Measurements from ENCODE around the gene GAP43. TPM values are rescaled to one million over a fixed set of nuclear protein-coding genes. Genes with fewer than 3 reads are reported as not detected.

Gene GAP43
- total RNA-seq, 1 experiment from 2014 or later: not detected

DNA sequence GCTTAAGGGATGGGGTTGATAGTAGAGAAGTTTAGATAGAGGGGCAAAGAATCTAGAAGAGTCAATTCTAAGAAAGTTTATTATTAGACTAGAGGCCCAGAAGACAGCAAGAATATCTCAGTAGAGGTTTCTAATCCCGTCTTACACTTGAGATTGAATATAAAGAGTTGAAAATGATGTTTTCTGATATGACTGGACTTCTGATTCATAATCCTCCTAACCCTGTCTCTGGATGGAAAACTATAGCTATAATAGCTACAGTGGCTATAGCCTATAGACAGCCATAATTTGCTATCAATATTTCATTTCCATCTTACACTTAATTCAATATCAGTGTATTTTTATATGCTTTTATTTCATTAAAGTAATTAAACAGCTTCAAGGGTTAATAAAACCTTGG lies 60.0 kb downstream of the GAP43 start:
- in situ Hi-C loops (cut with HindIII; ENCODE audit: low pct_unique_long_range_greater_than_20kb, low sequenced_read_pairs): no loop called here
- no peak for DNase-seq (ENCODE audit: low read depth, low spot score)

GRCh38 chr3:115683773-115684172 lies 60.5 kb downstream of the GAP43 start:
- DNase-seq (ENCODE audit: low read depth, low spot score): no peak
- in situ Hi-C loops (cut with HindIII; ENCODE audit: low pct_unique_long_range_greater_than_20kb, low sequenced_read_pairs): no loop called here

GRCh38 chr3:115685097-115685496 lies 61.8 kb downstream of the GAP43 start:
- in situ Hi-C loops (cut with HindIII; ENCODE audit: low pct_unique_long_range_greater_than_20kb, low sequenced_read_pairs): no loop called here
- DNase-seq (ENCODE audit: low read depth, low spot score): no peak

DNA sequence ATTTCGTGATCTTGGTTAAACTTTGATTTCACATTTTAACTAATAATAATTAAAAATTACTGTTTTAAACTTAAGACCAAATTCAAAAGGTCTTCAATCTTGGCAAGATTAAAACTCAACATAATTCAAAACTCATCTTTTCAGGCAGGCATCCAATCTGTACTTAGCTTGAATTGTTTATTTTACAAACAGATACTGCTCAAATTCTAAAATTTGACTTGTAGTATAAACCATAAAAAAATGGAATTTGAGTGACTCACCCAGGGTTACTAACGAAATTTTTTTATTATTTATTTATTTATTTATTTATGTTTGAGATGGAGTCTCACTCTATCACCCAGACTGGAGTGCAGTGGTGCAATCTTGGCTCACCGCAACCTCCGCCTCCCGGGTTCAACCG lies 64.4 kb downstream of the GAP43 start:
- in situ Hi-C loops (cut with HindIII; ENCODE audit: low pct_unique_long_range_greater_than_20kb, low sequenced_read_pairs): no loop called here
- DNase-seq (ENCODE audit: low read depth, low spot score): no peak

GRCh38 chr3:115688418-115688817 lies 65.1 kb downstream of the GAP43 start:
- in situ Hi-C loops (cut with HindIII; ENCODE audit: low pct_unique_long_range_greater_than_20kb, low sequenced_read_pairs): no loop called here

DNA sequence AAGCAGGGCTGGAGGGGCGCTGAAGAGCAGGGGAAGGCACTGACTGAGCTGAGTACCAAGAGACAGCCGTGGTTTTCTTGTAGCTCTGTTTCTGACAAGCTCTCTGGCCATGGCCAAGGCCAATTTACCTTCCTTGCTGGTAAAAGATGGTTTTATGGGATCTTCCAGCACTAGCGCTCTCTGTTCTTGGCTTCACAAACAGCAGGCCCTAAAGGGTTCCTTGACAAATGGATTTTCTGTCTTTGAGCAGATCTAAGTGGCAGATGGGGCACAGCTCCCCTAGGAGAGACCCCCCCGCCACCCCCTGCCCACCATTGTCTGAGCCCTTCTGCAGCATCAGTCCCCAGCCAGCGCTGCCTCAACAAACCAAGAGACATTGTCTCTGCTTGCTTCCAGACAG lies 66.6 kb downstream of the GAP43 start:
- DNase-seq (ENCODE audit: low read depth, low spot score): no peak
- in situ Hi-C loops (cut with HindIII; ENCODE audit: low pct_unique_long_range_greater_than_20kb, low sequenced_read_pairs): no loop called here

More at GRCh38 chr3:115688418-115688817, 65.1 kb downstream of the GAP43 start:
- no peak for DNase-seq (ENCODE audit: low read depth, low spot score)

DNA sequence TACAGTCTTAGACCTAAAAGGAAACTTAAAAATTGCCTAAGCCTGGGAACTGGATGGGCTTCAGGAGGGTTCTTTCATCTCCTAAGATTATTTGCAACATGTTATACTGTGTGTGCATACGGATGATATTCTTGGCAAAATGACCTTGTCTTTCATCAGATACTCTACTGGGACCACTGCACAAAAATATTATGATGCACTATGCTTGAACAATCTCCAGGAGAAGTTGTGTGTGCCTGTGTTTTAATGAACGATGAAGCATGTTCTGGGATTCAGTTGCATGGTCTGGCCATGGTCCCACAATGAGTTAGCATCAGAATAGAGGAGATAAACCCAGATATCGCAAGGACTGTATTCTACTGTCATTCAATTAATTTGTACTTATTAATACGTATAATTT lies 68.7 kb downstream of the GAP43 start:
- in situ Hi-C loops (cut with HindIII; ENCODE audit: low pct_unique_long_range_greater_than_20kb, low sequenced_read_pairs): no loop called here
- DNase-seq (ENCODE audit: low read depth, low spot score): no peak

DNA sequence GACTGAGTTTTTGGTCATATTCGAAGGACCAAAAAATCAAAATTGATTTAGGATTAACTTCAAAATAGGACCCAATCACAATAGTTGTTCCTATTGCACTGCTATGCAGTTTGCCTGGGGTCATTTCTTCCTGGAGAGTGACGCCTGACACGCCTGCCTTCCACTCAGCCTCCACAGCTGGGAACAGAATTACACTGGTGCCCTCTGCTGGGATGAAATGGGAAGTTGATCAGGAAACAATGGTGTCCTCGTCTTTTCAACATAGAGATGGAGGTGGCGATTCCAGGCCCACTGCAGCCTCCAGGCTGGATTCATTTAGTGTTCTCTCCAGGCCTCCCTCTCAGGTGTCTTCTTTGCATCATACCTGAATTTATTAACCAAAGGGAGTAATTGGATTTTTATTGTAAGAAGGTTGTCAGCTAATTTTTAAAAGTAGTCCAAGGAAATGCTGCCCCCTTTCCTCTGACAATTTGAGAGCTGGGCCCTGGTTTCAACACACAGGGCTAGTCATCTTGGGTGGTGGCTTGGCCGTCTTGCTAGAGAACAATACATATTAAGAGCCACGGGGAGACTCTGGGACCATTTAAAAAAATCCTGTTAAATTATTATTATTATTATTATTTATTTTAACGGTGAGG lies 69.7 kb downstream of the GAP43 start:
- in situ Hi-C loops (cut with HindIII; ENCODE audit: low pct_unique_long_range_greater_than_20kb, low sequenced_read_pairs): no loop called here
- DNase-seq (ENCODE audit: low read depth, low spot score): peak; percentile 91

DNA sequence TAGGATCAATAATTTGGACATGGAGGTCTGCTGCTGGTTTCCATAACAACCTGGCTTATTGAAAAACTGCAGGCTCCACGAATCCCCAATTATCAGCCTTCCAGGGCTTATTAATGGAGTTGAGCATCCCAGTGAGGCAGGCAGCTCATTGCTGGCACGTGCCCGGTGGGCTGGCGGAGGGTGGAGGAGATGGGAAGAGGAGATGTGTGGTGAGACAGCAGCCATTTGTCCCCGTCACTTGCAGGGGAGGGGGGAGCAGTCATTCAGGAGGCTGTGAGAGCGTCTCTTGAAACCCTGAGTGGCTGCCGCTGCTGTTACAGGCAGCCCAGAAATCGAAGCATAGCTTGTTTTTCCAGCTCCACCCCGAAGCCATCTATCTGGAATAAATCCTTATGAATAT lies 70.6 kb downstream of the GAP43 start:
- no peak for DNase-seq (ENCODE audit: low read depth, low spot score)
- in situ Hi-C loops (cut with HindIII; ENCODE audit: low pct_unique_long_range_greater_than_20kb, low sequenced_read_pairs): no loop called here

- DNase-seq (ENCODE audit: low read depth, low spot score): no peak
- in situ Hi-C loops (cut with HindIII; ENCODE audit: low pct_unique_long_range_greater_than_20kb, low sequenced_read_pairs): no loop called here
Observed at GRCh38 chr3:115695090-115695489, 71.8 kb downstream of the GAP43 start.

- DNase-seq (ENCODE audit: low read depth, low spot score): no peak
- in situ Hi-C loops (cut with HindIII; ENCODE audit: low pct_unique_long_range_greater_than_20kb, low sequenced_read_pairs): no loop called here
Observed at GRCh38 chr3:115697263-115698053, 74.1 kb downstream of the GAP43 start.

DNA sequence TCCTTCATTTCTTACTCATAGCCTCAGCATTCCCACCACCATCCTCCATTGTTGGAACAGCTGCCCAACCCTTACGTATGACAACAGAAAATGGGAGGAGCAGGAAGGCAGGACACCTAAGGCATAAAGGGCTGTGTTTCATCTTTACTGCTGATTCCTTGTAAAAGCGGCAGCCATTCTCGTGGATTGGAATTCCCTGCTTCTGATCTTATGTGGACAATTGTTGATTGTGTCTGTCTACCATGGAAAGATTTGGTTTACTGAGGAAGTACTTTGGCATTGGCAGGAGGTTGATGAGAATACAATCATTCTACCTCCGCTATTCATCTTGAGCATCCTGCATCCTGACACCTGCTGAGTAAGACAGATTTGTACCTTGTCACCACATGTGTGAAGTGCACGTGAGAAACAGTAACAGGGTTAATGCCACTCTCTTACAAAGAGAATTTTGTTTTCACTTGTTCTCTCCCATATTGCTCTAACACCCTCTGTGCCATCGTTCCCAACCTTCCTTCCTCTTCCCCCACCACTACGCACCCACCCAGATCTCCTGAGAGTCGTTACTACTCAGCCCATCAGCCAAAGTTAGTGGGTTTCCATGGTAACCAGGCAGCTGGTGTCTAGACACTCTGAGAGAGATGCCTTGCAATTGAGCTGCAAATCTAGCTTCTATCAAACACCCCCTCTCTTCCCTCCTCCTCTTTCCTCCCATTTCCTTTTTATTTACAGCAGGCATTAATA lies 75.7 kb downstream of the GAP43 start:
- in situ Hi-C loops (cut with HindIII; ENCODE audit: low pct_unique_long_range_greater_than_20kb, low sequenced_read_pairs): no loop called here
- DNase-seq (ENCODE audit: low read depth, low spot score): no peak

GRCh38 chr3:115699706-115700105 lies 76.4 kb downstream of the GAP43 start:
- in situ Hi-C loops (cut with HindIII; ENCODE audit: low pct_unique_long_range_greater_than_20kb, low sequenced_read_pairs): no loop called here
- no peak for DNase-seq (ENCODE audit: low read depth, low spot score)

DNA sequence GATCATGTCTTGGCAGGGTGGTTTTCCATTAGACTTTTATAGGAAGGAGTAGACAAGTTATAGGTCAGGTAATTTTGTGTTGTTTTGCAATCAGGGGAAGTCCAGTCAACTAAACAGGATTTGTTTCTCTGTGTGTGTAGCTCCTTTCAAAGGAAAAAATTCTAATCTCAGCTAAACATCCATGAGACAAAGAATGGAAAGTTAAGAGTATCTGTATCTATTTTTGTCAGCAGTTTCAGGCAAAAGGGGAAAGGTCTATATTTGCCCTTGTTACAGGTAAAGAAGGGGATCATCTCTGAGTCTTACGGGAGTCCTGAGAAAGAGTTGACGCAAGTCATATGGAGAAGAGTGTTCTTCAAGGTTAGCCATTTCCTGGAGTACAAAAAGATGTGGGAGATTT lies 79.3 kb downstream of the GAP43 start:
- in situ Hi-C loops (cut with HindIII; ENCODE audit: low pct_unique_long_range_greater_than_20kb, low sequenced_read_pairs): no loop called here
- DNase-seq (ENCODE audit: low read depth, low spot score): no peak

DNA sequence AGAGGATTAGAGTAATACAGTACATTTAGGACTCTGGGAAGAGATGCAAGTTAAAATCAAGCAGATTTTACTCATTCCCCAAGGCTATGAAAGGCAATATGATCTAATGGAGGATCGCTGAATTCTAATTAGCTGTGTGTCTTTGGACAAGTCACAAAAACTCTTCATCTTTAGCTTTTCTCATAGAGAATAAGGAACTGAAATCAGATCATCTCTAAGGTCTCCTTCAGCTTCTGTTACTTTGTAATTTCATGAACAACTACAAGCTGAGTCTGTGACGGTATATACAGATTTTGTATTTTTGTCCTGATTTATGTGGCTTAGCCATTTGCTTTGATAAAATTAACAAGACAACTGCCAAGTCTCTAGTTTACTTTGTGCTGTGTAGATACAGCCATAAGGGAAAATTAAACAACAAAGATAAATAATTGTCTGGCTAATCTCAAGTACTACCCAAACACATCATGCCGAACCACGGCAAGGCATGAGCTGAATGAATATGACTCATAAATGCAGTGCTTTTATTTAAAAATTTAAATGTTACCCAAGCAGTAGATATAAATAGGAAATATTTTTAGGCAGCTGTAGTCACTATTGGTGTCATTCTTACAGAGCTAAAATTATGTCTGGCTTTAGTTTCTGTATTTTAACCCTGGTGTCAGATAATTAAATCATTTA lies 81.5 kb downstream of the GAP43 start:
- in situ Hi-C loops (cut with HindIII; ENCODE audit: low pct_unique_long_range_greater_than_20kb, low sequenced_read_pairs): no loop called here
- DNase-seq (ENCODE audit: low read depth, low spot score): no peak

GRCh38 chr3:115706311-115706829 lies 83.1 kb downstream of the GAP43 start:
- in situ Hi-C loops (cut with HindIII; ENCODE audit: low pct_unique_long_range_greater_than_20kb, low sequenced_read_pairs): no loop called here
- DNase-seq (ENCODE audit: low read depth, low spot score): no peak

DNA sequence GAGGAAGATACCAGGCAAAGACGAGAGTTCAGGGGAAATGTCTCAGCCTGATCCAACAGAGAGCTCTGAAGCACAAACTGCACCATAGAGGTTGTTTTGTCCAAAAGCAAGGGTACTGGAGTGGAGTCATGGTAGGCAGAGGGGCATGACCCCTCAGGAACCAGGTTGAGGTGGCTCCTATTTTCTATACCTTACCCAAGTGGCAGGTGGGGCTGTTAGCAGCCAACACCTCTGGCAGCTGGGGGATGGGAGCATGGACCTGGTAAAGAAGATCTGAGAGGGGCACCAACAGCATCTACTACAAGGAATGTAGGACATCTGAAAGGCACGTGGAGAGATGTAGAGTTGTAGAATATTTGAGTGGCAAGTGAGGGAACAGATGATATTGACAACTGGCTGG lies 85.2 kb downstream of the GAP43 start:
- in situ Hi-C loops (cut with HindIII; ENCODE audit: low pct_unique_long_range_greater_than_20kb, low sequenced_read_pairs): no loop called here
- DNase-seq (ENCODE audit: low read depth, low spot score): no peak

GRCh38 chr3:115709093-115709492 lies 85.8 kb downstream of the GAP43 start:
- in situ Hi-C loops (cut with HindIII; ENCODE audit: low pct_unique_long_range_greater_than_20kb, low sequenced_read_pairs): no loop called here
- no peak for DNase-seq (ENCODE audit: low read depth, low spot score)

All from SK-MEL-5 (cell line).